Gastroesophageal sphincter (tissue), 3 donors: Measurements from ENCODE around the gene HIGD1A.

ENCODE experiments used
- EP300 ChIP-seq: sonication (generic); formaldehyde crosslinking; IDR thresholded peaks from one replicate; pipeline ENCODE4 v1.6.1; 2017; ENCODE audit warnings: antibody characterized with exemption, mild to moderate bottlenecking
- TF ChIP-seq, protein P1 (sequence below), 4 experiments: fragments of 200-600 bp in 2 of 4; fragments of 450-650 bp in 2 of 4; sonication (generic) in 1 of 4; IDR thresholded peaks; one replicate each; pipeline ENCODE4 v1.5.1; 2017 to 2019; ENCODE audit warnings: antibody characterized with exemption in 4 of 4, mild to moderate bottlenecking in 2 of 4, moderate library complexity in 2 of 4

DNA sequence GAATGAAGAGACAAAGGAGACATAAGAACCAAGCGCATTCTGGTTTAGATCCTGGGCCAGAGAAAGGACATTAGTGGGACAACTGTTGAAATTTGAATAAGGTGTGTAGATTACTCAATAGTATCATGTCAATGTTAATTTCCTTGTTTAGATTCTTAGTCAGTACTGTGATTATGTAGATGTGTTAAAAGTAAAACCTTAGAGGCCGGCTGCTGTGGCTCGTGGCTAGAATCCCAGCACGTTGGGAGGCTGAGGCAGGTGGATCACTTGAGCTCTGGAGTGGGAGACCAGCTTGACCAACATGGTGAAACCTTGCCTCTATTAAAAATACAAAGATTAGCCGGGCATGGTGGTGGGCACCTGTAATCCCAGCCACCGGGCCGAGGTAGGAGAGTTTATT, 44.7 kb upstream of the HIGD1A start:
- TF ChIP-seq, protein P1, sequence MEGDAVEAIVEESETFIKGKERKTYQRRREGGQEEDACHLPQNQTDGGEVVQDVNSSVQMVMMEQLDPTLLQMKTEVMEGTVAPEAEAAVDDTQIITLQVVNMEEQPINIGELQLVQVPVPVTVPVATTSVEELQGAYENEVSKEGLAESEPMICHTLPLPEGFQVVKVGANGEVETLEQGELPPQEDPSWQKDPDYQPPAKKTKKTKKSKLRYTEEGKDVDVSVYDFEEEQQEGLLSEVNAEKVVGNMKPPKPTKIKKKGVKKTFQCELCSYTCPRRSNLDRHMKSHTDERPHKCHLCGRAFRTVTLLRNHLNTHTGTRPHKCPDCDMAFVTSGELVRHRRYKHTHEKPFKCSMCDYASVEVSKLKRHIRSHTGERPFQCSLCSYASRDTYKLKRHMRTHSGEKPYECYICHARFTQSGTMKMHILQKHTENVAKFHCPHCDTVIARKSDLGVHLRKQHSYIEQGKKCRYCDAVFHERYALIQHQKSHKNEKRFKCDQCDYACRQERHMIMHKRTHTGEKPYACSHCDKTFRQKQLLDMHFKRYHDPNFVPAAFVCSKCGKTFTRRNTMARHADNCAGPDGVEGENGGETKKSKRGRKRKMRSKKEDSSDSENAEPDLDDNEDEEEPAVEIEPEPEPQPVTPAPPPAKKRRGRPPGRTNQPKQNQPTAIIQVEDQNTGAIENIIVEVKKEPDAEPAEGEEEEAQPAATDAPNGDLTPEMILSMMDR (IDR thresholded peaks at IDR 0.05) = no peak
- TF ChIP-seq EP300 = no peak
